HepG2 (cell line): ENCODE results near the gene JUND. TPM values are rescaled to one million over a fixed set of nuclear protein-coding genes. Genes with fewer than 3 reads are reported as not detected.

Source experiments
- CHCHD3 ChIP-seq: sonication (generic); formaldehyde crosslinking; IDR thresholded peaks from 2 replicates; pipeline ENCODE4 v1.8.0; 2022; ENCODE audit warnings: mild to moderate bottlenecking, missing genetic modification reagents, moderate library complexity
- FOSL2 ChIP-seq: sonication (generic); formaldehyde crosslinking; IDR thresholded peaks from 2 replicates; pipeline ENCODE4 v1.4.0; 2020; ENCODE audit warnings: missing genetic modification reagents
- IRX3 ChIP-seq: sonication (generic); formaldehyde crosslinking; IDR thresholded peaks from 2 replicates; pipeline ENCODE4 v1.8.1; 2023; ENCODE audit warnings: mild to moderate bottlenecking, low read depth, missing genetic modification reagents, borderline replicate concordance
- KLF9 ChIP-seq: IDR thresholded peaks from 2 replicates; pipeline ENCODE4 v1.6.1; 2016; ENCODE audit warnings: low read depth
- MYC ChIP-seq: sonication (generic); formaldehyde crosslinking; IDR thresholded peaks from 2 replicates; pipeline ENCODE4 v1.9.0; 2021; ENCODE audit warnings: missing genetic modification reagents, borderline replicate concordance
- MZF1 ChIP-seq: sonication (generic); formaldehyde crosslinking; IDR thresholded peaks from 2 replicates; pipeline ENCODE4 v1.8.1; 2023; ENCODE audit warnings: mild to moderate bottlenecking, missing genetic modification reagents, borderline replicate concordance
- NR0B2 ChIP-seq: sonication (generic); formaldehyde crosslinking; IDR thresholded peaks from 2 replicates; pipeline ENCODE4 v1.4.0; 2020; ENCODE audit warnings: mild to moderate bottlenecking, missing genetic modification reagents
- SOX13 ChIP-seq, 3 experiments: fragments of 450-650 bp in 1 of 3; sonication (generic) in 1 of 3; formaldehyde crosslinking in 1 of 3; IDR thresholded peaks in 2 of 3; conservative IDR thresholded peaks in 1 of 3; 2 replicates each; pipeline versions ENCODE4 v1.5.0 to v1.6.1; 2016 to 2020; ENCODE audit warnings: antibody characterized with exemption in 1 of 3, mild to moderate bottlenecking in 1 of 3, missing compliant biosample characterization in 1 of 3, missing genetic modification reagents in 1 of 3, moderate library complexity in 1 of 3
- TCF12 ChIP-seq, 2 experiments: fragments of 450-650 bp in 1 of 2; sonication (generic) in 1 of 2; formaldehyde crosslinking in 1 of 2; IDR thresholded peaks; 2 replicates each; pipeline versions ENCODE4 v1.6.1 to v1.8.0; 2017 to 2022; ENCODE audit warnings: antibody characterized with exemption in 1 of 2, mild to moderate bottlenecking in 1 of 2, missing genetic modification reagents in 1 of 2, moderate library complexity in 1 of 2
- TFDP2 ChIP-seq: sonication (generic); formaldehyde crosslinking; IDR thresholded peaks from 2 replicates; pipeline ENCODE4 v1.4.0; 2020; ENCODE audit warnings: missing genetic modification reagents
- ZNF614 ChIP-seq: IDR thresholded peaks from 2 replicates; pipeline ENCODE4 v1.6.1; 2018; ENCODE audit warnings: missing biosample characterization, missing genetic modification reagents, inconsistent platforms, borderline replicate concordance
- ZNF75D ChIP-seq: sonication (generic); formaldehyde crosslinking; IDR thresholded peaks from 2 replicates; pipeline ENCODE4 v1.8.1; 2023; ENCODE audit warnings: missing genetic modification reagents, mild to moderate bottlenecking, borderline replicate concordance
- ZSCAN29 ChIP-seq: sonication (generic); formaldehyde crosslinking; conservative IDR thresholded peaks from 2 replicates; pipeline ENCODE4 v1.4.0; 2020; ENCODE audit warnings: mild to moderate bottlenecking, missing genetic modification reagents
- polyA plus RNA-seq, 8 experiments: library from polyadenylated mRNA; depleted of rRNA in 3 of 8; stranded (reverse) in 7 of 8; unstranded in 1 of 8; fragments of >200 nt; fragmentation: Illumina TruSeq in 4 of 8; extraction: Trizol in 4 of 8; gene quantifications; 2 replicates each; pipeline versions ENCODE4 v1.2.1 to v1.2.3, GENCODE V29; 2011 to 2016; ENCODE audit warnings: low read depth in 4 of 8, missing spikeins in 1 of 8, mixed read lengths in 1 of 8; ENCODE audit not compliant: insufficient read depth in 1 of 8
- total RNA-seq, 5 experiments: library from RNA; depleted of rRNA; stranded (reverse); fragments of >200 nt; fragmentation: Illumina TruSeq; extraction: Trizol; gene quantifications; 2 replicates each; pipeline ENCODE4 v1.2.3, GENCODE V29; 2016; ENCODE audit warnings: low read depth in 1 of 5
- TF ChIP-seq, protein P1 (sequence below): sonication (generic); formaldehyde crosslinking; IDR thresholded peaks from 2 replicates; pipeline ENCODE4 v1.5.1; 2020; ENCODE audit warnings: mild to moderate bottlenecking, missing genetic modification reagents, moderate library complexity
- TF ChIP-seq, protein P2 (sequence below): IDR thresholded peaks from 2 replicates; pipeline ENCODE4 v1.6.1; 2016; ENCODE audit warnings: low read depth, borderline replicate concordance
- TF ChIP-seq, protein P3 (sequence below): sonication (generic); formaldehyde crosslinking; IDR thresholded peaks from 2 replicates; pipeline ENCODE4 v1.9.0; 2021; ENCODE audit warnings: mild to moderate bottlenecking, missing genetic modification reagents

Gene JUND
- total and polyA plus RNA-seq, 2 of the 13 experiments (the other 11 are each of a cell fraction or from before 2014, with no cell fraction given), result 41.2 to 59.8 TPM

DNA sequence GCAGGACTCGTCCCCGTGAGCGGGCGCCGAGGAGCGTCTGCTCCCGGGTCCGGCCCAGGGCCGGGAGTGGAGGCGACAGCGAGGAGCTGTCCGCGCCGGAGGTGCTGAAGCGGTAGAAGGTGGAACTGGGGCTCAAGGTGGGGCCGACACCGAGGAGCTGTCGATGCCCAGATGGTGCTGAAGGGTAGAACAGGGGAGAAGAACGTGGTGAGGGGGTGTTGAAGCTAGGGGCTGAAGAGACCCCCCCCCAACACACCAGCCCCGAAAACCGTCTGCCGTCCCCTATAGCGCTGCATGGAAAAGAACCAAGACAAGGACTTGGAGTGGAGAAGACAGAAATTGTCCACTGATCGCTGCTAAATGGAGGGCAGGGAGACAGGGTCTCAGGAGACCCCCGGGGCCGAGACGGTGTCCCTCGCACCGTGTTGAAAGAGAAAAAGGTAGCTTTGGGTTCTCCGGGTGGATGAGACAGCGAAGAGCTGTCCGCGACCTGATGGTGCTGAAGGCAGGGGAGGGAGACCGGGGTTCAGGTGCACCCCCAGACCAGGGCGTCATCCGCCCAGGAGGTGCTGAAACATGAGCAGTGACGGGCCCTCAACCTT lies 48.1 kb downstream of the JUND start (continued):
- TF ChIP-seq TFDP2, result peak; percentile 41; the same call in 1 of the 2 replicates
- TF ChIP-seq ZSCAN29 (CRISPR knock-in tag), result peak; percentile 82; the same call in 1 of the 2 replicates
- no peak for TF ChIP-seq SOX13 (IDR thresholded peaks at IDR 0.05)
- TF ChIP-seq SOX13 (CRISPR knock-in tag; conservative IDR thresholded peaks at IDR 0.05 in 1 of 2, IDR thresholded peaks at IDR 0.05 in 1 of 2), result peak in 1 of 2 experiments; percentile 42; a peak in 1 of 4 replicates
- TF ChIP-seq, protein P1, sequence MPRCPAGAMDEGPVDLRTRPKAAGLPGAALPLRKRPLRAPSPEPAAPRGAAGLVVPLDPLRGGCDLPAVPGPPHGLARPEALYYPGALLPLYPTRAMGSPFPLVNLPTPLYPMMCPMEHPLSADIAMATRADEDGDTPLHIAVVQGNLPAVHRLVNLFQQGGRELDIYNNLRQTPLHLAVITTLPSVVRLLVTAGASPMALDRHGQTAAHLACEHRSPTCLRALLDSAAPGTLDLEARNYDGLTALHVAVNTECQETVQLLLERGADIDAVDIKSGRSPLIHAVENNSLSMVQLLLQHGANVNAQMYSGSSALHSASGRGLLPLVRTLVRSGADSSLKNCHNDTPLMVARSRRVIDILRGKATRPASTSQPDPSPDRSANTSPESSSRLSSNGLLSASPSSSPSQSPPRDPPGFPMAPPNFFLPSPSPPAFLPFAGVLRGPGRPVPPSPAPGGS (CRISPR knock-in tag), result peak; percentile 66; the same call in 1 of the 2 replicates
- TF ChIP-seq ZNF614, result peak; percentile 86; the same call in 1 of the 2 replicates
- no peak for TF ChIP-seq MZF1 (CRISPR knock-in tag)
- TF ChIP-seq IRX3 (CRISPR knock-in tag), result no peak
- TF ChIP-seq, protein P2, sequence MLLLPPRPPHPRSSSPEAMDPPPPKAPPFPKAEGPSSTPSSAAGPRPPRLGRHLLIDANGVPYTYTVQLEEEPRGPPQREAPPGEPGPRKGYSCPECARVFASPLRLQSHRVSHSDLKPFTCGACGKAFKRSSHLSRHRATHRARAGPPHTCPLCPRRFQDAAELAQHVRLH (CRISPR knock-in tag), result peak; percentile 93
- TF ChIP-seq, protein P3, sequence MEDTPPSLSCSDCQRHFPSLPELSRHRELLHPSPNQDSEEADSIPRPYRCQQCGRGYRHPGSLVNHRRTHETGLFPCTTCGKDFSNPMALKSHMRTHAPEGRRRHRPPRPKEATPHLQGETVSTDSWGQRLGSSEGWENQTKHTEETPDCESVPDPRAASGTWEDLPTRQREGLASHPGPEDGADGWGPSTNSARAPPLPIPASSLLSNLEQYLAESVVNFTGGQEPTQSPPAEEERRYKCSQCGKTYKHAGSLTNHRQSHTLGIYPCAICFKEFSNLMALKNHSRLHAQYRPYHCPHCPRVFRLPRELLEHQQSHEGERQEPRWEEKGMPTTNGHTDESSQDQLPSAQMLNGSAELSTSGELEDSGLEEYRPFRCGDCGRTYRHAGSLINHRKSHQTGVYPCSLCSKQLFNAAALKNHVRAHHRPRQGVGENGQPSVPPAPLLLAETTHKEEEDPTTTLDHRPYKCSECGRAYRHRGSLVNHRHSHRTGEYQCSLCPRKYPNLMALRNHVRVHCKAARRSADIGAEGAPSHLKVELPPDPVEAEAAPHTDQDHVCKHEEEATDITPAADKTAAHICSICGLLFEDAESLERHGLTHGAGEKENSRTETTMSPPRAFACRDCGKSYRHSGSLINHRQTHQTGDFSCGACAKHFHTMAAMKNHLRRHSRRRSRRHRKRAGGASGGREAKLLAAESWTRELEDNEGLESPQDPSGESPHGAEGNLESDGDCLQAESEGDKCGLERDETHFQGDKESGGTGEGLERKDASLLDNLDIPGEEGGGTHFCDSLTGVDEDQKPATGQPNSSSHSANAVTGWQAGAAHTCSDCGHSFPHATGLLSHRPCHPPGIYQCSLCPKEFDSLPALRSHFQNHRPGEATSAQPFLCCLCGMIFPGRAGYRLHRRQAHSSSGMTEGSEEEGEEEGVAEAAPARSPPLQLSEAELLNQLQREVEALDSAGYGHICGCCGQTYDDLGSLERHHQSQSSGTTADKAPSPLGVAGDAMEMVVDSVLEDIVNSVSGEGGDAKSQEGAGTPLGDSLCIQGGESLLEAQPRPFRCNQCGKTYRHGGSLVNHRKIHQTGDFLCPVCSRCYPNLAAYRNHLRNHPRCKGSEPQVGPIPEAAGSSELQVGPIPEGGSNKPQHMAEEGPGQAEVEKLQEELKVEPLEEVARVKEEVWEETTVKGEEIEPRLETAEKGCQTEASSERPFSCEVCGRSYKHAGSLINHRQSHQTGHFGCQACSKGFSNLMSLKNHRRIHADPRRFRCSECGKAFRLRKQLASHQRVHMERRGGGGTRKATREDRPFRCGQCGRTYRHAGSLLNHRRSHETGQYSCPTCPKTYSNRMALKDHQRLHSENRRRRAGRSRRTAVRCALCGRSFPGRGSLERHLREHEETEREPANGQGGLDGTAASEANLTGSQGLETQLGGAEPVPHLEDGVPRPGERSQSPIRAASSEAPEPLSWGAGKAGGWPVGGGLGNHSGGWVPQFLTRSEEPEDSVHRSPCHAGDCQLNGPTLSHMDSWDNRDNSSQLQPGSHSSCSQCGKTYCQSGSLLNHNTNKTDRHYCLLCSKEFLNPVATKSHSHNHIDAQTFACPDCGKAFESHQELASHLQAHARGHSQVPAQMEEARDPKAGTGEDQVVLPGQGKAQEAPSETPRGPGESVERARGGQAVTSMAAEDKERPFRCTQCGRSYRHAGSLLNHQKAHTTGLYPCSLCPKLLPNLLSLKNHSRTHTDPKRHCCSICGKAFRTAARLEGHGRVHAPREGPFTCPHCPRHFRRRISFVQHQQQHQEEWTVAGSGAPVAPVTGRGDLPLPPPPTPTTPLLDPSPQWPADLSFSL, result 0 out of 2 replicates have a peak, but pooled peaks have one; percentile 42
- TF ChIP-seq CHCHD3 (CRISPR knock-in tag), result 0 out of 2 replicates have a peak, but pooled peaks have one; percentile 27
- TF ChIP-seq NR0B2 (CRISPR knock-in tag), result peak; percentile 77
- TF ChIP-seq TCF12 (IDR thresholded peaks at IDR 0.05), result no peak
- no peak for TF ChIP-seq TCF12 (CRISPR knock-in tag; IDR thresholded peaks at IDR 0.05)
- peak; percentile 46 for TF ChIP-seq FOSL2 (CRISPR knock-in tag)
- TF ChIP-seq KLF9 (CRISPR knock-in tag), result peak; percentile 83; the same call in 1 of the 2 replicates
- TF ChIP-seq MYC (CRISPR knock-in tag), result peak; percentile 72; the same call in 1 of the 2 replicates
- TF ChIP-seq ZNF75D (CRISPR knock-in tag), result peak; percentile 95; the same call in 1 of the 2 replicates
